GM21360 (cell line): ENCODE results near the gene CHCHD4.
A peak's percentile ranks its signal among the peaks of the same experiment; 100 is the strongest.

Source experiments
- ATAC-seq: cut with Tn5 transposase; IDR thresholded peaks from one replicate; pipeline ENCODE4 v1.9.1; 2021; ENCODE audit warnings: mild to moderate bottlenecking, moderate library complexity; ENCODE audit not compliant: unreplicated experiment

The CHCHD4 gene

DNA sequence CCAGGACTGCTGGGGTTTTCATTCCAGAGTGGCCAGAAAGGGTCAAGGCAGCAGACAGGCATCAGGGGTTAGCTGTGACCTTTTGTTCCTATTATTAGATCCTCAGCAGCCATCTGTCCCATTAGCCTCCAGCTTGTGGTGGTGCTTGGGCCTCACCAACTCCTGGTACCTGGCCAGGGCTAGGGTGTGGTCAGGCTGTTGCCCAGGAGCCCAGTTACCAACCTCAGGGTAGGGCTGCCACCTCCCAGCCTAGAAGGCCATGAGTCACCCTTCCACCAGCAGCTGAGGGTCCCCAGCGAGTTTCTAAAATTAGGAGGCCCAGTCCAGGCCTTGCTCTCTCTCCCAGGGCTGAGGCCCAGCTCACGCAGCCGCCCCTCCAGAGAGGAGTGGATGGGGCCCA is 12.3 kb upstream of the CHCHD4 start:
- ATAC-seq: no peak

DNA sequence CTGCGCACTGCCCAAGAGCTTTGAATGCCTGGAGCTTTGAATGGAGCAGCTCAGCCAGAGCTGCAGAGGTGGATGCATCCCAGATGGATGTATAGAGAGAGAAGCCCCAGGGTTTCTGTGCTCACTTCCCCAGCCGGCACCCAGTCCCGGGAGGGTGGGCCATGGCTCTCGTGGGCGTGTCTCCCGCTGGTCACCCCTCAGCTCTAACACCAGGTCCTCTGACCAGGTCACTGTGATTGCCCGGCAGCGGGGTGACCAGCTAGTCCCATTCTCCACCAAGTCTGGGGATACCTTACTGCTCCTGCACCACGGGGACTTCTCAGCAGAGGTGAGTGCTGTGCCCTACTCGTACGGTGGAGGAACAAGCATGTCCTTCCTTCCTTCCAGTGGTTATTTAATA is 10.9 kb upstream of the CHCHD4 start:
- ATAC-seq: no peak

DNA sequence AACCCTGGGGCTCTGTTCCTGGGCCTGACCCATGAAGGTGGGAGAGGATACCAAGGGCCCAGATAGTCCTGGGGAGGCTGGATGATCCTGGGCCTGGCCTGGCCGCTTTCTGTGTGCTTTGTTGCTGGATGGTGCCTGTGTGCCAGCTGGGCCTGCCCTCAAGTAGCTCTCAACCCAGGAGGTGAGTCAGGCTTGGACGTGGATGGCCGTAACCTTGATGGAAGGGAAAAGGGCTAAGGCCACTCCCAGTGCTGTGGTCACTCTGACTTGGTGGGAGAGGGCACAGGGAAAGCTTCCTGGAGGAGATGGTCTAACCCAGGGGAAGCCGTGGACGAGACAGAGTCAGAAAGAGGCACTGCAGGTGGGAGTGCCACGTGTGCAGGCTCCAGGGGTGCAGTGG is 9.6 kb upstream of the CHCHD4 start:
- ATAC-seq: no peak

DNA sequence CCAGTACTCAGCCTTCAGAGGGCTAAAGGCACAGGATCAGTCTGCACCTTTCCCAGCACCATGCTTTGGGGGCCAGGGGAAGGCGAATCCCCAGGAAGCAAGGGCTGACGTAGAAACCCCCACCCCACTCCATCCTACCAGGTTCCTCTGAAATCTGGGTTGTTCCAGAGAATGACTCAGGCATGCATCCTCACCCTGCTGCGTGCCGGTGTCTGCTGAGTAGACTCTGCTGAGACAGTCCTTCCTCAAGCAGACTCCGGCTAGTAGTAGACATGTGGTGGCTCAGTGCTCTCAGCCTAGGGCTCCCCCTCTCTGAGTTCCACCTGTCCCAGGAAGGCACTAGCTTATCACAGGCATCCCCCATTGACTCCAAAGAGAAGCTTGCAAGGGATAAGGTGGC is 9.2 kb upstream of the CHCHD4 start:
- ATAC-seq: no peak

DNA sequence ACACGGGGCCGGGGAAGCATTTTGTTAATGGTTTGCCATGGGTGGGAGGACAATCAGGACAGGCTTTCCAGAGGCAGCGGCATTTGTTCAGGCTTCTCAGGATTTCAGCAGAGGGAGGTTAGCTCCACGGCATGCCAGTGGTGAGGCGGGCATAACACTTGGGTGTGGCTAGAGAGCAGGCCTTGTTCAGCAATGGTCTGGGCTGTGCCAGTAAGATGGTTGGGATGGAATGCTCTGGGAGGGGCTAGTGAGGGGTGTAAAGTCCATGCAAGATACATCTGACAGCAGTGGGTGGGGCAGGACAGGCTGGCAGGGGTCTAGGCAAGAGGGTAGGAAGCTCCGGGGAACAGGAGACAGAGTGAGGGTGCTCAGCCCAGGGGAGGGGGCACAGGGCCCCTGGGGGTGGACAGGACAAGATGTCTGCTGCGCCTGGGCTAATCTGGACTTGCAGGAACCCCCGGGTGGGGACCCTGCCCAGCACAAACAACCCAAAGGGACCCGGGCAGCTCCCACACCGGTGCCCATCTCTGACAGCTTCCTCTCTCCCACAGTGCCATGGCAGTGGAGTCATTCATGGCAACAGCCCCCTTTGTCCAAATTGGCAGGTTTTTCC is 8.6 kb upstream of the CHCHD4 start:
- no peak for ATAC-seq

DNA sequence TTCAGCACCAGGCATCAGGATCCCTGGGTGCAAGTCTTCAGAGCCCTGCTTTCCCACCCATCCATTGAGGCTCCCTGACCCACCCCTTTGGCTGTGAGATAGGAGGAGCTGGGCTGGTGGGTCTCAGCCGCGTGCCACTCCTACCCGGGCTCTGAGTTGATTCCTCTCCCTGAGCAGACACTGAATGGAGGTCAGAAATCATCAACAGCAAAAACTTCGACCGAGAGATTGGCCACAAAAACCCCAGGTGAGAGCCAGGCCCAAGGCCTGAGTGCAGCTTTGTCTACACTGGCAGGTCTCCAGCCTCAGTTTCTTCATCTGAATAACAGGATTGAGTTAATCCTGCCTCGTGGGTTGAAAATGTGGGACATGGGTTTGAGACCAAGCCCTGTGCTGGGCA is 8.0 kb upstream of the CHCHD4 start:
- ATAC-seq: no peak

DNA sequence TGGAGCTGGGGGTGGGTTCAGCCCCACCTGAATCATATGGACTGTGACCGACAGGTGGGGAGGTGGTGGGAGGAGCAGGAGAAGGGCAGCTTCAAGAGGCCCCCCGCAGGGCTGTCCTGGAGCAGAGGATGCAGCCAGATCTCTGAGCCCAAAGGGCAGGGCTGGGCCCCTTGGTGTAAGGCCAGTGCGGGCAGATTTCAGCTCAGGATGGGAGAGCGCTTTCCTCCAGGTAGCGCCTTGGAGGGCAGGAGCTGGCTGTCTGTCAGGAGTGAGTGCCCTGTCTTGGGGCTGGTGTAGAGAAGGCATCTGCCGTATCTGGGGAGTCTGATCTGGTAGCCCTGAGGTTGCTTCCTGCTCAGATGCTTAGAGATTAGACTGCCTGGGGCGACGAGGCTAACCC is 7.5 kb upstream of the CHCHD4 start:
- ATAC-seq: no peak

DNA sequence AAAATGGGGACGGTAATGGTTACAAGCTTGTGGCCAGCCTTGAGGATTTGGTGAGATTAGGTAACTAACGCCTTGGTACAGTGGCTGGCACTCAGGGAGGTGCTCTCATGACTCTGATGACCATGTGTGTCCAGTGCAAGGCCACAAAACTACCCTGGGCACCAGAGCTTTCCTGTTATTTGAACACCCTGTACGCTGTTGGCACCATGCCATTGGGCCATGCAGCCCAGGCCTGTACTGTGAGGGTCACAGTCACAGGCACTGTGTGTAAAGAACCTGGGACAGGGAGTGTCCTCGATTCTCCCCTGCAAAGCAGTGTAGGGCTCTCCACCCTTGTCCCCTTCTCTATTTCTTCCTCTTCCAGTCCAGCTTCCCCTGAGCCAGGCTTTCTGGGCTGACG is 6.5 kb upstream of the CHCHD4 start:
- ATAC-seq: no peak

DNA sequence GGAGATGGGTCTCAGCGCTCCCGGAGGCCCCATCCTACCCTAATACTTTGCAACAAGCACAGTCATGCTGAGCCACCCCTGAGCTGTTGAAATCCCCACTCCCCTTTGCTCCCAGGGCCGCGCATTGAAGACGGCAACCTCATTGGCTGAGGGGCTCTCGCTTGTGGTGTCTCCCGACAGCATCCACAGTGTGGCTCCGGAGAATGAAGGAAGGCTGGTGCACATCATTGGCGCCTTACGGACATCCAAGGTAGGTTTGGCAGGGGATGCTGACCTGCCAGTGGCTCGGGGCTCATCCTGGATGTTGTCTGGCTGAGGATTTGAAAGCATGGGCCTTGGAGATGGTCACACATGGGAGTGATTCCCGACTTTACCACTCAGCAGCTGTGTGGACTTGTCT is 6.0 kb upstream of the CHCHD4 start:
- no peak for ATAC-seq

DNA sequence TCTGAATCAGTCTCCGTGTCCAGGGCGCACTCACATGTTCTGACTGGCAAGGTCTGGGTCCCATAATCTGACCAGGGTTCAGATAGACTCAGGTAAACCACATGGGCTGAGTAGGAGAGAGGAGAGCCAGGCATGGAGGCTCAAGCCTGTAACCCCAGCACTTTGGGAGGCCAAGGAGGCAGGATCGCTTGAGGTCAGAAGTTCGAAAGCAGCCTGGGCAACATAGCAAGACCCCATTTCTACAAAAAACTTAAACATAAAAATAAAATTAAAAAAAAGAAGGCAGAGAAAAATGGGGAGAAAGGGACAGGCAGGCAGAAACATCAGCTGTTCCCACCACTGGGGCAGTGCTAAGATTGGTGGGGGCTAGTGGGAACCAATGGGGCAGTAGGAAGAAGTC is 5.6 kb upstream of the CHCHD4 start:
- ATAC-seq: no peak

DNA sequence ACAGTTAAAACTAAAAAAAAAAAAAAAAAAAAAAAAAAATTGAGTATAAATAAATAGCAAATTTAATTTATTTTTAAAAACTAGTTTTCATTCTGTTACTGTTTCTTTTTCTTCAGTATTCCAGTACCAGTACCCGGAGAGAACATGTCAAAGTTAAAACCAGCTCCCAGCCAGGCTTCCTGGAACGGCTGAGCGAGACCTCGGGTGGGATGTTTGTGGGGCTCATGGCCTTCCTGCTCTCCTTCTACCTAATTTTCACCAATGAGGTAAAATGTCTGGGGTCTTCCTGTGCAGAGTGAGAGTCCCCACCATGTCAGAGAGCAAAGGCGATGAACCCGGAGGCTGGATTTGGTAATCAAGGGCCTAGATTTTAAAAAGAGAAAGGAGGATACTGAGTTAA is 4.6 kb upstream of the CHCHD4 start:
- ATAC-seq: no peak

DNA sequence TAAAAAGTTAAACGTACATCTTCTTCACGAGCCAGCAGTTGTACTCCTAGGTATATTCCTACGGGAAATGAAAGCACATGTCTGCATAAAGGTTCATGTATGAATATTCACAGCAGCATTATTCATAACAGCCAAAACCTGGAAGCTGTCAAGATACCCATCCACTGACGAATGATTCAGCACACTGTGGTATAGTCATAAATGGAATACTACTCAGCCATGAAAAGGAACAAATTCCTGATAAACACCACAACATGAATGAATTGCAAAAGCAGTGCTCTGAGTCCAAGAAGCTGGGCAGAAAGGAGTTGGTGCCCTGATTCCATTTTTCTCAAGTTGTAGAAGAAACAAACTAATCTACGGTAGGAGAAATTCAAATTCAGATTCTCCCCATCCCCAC is 4.1 kb upstream of the CHCHD4 start:
- ATAC-seq: no peak

DNA sequence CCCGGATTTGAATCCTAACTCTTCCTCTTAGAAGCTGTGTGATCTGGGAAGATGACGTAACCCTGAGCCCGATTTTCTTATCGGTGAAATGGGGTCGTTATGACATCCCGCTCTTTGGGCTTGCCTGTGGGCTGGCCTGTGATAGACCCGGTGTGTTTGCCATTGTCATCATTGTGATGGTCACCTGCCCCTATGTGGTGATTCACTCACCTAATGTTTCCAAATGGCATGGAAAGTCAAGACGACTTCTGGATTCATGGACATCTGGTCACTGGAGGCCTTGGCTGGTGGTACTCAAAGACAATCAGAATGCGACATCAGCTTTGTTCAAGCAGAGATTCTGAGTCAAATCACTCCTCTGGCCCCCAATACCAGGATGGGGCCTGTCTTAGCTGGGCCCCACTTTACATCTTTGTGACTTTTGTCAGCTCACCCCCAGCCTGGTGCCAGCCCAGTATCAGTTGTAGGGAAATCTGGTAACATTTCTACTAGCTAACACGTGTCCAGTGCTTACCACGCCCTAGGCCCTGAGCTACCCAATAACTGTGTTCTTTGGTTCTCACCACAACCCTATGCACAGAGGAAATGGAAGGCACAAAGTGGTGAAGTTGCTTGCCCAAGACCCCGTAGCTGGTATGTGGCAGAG is 3.0 kb upstream of the CHCHD4 start:
- no peak for ATAC-seq

DNA sequence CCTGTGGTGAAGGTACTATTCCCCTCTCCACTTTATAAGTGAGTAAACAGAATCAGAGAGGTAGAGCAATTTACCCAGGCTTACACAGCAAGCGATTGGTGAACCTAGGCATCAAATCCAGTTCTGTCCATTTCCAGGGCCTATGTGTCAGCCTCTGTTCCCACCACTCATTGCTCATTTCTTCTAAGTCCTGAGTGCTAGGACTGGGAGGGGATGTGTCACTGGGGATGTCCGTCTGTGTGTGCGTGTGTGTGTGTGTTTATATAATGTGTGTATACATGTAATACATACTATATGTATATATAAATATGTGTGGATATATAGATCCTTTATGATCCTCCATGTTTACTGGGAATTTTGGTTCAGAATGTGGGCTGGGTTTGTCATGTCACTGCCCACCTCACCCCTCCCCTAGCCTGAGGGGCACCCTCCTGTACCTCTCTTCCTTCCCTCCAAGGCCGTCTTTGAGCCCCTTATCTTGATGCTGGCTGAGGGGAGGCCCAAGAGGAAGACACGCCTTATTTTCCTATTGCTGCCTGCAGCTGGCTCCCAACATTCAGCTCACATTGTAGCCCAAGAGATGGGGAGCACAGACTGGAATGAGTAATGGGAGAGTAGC is 2.3 kb upstream of the CHCHD4 start:
- no peak for ATAC-seq

DNA sequence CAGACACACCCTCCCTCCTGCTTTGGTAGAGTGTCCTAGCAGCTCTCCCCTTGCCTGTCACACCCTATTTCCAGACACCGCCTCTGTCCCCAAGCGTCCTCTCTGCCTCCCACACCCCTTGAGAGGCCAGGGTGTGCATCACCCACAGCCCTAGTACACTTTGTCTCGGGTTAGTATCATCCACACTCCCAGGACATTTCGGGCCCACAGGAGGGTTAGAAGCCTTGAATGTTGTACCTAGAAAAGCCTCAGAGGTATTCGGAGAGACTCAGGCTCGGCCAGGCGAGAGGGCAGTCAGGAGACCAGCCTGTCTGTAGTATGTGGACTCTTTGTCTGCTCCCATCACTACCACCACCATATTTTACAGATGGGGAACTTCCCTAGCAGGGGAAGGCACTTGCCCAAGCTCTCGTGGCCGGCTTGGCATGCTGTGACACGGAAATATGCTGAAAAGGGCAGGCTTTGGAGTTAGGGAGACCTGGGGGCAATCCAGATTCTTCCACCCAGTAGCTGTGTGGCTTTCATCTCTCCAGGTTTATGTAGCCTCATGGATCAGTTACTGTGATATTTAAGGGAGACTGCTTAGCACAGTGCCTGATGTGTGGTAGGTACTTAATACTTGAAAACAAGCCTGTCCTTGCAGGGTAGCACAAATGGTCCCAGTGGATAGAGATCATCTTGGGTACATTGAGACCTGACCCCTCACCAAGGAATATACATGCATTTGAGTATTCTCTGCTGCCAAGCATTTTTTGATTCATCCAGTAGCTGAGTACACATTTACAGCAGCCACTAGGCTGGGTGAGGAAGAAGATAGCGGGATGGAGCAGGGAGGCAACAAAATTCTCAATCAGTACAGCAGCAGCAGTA is 1.6 kb upstream of the CHCHD4 start:
- no peak for ATAC-seq

DNA sequence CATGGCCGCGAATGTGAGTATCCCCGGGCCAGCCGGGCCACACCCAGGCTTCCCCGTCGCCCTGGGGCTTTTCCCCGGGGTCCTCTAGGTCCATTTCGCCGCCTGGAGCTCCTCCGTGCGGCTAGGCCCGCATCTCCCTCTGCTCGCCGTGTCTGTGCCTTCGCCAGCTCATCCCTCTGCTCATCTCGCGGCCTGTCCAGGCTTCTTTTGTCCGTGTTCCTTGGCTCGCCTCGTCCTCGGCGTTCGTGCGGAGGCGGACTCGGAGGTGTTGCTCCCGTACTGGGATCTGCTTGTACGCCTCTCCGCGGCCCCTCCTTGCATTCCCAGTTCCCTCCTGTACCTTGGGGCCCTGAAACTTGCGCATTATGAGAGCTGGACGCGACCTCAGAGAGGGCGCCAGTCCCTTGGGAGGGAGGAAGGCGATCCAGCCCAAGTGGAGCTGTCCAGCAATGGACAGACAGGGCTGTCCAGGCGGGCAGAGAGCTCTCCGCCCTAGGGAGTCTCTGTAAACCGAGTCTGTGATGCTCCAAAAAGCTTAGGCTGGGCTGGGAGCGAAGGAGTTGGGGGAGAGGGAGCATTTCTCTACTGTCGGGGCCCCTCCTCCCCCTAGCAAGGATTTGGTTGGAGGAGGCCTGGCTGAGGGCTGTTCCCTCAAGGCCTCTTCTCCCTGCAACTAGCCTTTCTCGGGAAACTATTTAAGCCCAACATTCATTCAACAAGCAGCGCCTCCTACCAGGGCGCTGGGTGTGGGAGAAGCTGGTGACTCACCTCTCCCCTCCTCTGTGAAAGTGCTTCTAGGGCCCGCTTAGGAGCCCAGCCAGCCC is 735 bp upstream of the CHCHD4 start:
- peak; percentile 24 for ATAC-seq

DNA sequence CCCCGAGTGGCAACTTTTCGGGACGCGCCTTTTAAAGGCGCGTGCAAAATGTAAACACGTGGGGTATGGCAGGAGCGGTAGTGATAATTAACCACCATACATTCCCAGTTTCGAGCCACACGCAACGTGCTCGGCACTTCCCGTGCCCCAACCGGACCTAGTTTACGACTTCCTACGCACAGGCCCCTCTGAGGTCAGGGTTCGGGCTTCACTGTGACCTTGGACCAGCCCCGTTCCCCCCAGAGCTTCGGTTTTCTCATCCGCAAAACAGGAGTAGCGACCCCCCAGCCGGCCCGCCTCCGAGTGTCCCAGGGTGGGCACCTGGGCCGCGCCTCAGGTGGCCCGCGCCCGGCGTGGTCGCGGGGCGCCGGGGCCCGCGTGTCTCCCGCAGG is 451 bp downstream of the CHCHD4 start:
- ATAC-seq: peak; percentile 25

DNA sequence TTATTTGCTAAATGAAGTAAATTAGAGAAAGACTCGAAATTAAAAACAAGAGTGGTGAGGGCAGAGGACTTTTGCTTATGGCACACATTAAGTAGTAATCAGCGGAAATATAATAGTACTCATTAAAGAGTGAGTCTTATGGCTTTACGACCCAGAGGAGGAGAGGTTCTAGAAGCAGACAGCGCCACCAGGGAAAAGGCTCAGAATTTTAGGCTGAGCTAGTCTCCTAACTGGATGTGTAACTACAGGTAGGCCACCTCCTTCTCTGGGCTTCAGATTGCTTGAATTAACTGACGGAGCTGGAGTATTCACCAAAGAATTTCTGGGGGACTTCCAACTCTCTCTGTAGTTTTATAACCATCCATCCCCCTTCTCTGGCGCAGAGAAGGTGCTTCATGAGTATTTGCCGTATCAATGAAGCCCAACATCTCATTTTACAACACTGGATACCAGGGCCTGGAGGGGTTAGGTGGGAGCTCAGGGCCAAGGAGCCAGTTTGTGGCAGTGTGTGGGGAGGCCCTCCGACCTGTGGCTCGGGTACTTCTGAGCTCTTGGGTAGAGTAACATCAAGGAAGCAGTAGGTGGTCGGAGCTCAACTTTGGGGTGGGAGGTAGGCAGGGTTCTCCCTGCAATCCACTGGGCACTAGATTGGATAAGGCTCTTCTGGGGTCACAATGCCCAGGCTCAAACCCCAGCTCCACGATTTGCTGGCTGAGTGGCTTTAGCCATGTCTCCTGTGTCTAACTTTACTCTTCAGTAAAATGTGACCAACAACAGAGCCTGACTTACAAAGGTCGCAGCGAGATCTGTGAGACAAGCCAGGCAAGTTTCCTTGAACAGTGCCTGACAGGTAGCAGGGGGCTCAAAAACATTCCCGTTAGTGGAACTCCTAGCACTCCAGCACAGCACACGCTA is 1.1 kb downstream of the CHCHD4 start:
- no peak for ATAC-seq

DNA sequence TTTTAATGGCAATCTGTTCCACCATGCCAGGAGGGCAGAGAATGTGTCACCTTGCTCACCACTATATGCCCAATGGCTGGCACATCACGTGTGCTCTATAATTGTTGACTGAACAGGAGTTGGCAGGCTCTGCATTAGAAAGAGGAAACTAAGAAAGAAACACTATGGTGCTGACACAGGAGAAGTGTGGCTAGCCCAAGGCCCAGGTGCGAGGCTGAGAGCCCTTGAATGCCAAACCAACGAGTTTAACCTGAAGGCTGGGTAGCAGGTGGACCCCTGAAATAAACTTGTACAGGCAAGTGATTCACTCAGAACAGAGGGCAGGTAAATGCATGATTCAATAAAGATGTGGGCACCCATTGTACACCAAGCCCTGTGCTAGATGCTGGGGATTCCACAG is 2.4 kb downstream of the CHCHD4 start:
- no peak for ATAC-seq

DNA sequence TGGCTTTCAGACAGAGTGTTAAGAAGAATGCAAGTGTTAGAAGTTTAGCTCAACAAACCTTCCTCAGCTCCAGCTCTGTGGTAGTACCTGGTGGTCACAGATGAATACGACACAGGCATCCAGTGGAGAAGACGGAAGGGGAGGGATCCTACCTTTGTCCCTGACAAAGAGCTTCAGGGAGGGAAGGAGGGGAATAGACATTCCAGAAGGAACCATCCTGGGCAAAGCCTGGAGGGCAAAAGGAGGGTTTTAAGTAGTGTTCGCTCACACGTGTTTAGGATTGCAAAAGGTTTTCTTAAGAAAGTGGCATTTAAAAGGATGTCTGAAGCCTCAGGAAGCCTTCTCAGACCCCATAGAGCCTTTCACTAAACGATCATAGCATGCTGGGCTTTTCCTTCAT is 2.8 kb downstream of the CHCHD4 start:
- ATAC-seq: no peak
